HG03139 (cell line): Measurements from ENCODE around the gene CR1.
"Not testable (repeated sequence)": the region's sequence is repeated elsewhere in the genome, so short reads cannot be mapped to it uniquely, and the experiment has no call there.

Experiments
- ATAC-seq: cut with Tn5 transposase; IDR thresholded peaks from one replicate; pipeline ENCODE4 v1.9.1; 2021; ENCODE audit not compliant: unreplicated experiment

CR1 gene

GRCh38 chr1:207502726-207503125 lies 6.8 kb downstream of the CR1 start:
- no peak for ATAC-seq

- no peak for ATAC-seq
Measured at GRCh38 chr1:207503950-207504349, 8.0 kb downstream of the CR1 start.

- ATAC-seq, result no peak
Measured at GRCh38 chr1:207504438-207504837, 8.5 kb downstream of the CR1 start.

GRCh38 chr1:207510444-207510843 lies 14.5 kb downstream of the CR1 start:
- ATAC-seq, result no peak

- no peak for ATAC-seq
Measured at GRCh38 chr1:207514890-207515289, 18.9 kb downstream of the CR1 start.

- no peak for ATAC-seq
Measured at GRCh38 chr1:207516729-207517128, 20.8 kb downstream of the CR1 start.

- ATAC-seq, result no peak
Measured at GRCh38 chr1:207518608-207519236, 22.8 kb downstream of the CR1 start.

- ATAC-seq, result no peak
Measured at GRCh38 chr1:207519505-207520399, 23.8 kb downstream of the CR1 start.

GRCh38 chr1:207520400-207521345 lies 24.7 kb downstream of the CR1 start:
- ATAC-seq, result not testable (repeated sequence)

GRCh38 chr1:207525239-207525638 lies 29.3 kb downstream of the CR1 start:
- not testable (repeated sequence) for ATAC-seq

GRCh38 chr1:207528401-207528800 lies 32.4 kb downstream of the CR1 start:
- ATAC-seq, result not testable (repeated sequence)

- ATAC-seq, result not testable (repeated sequence)
Measured at GRCh38 chr1:207536263-207536662, 40.3 kb downstream of the CR1 start.

- not testable (repeated sequence) for ATAC-seq
Measured at GRCh38 chr1:207546677-207547357, 50.9 kb downstream of the CR1 start.

GRCh38 chr1:207554823-207555222 lies 58.9 kb downstream of the CR1 start:
- ATAC-seq, result not testable (repeated sequence)

- no peak for ATAC-seq
Measured at GRCh38 chr1:207565546-207566468, 69.8 kb downstream of the CR1 start.

- ATAC-seq, result not testable (repeated sequence)
Measured at GRCh38 chr1:207571926-207572325, 76.0 kb downstream of the CR1 start.

GRCh38 chr1:207573074-207573473 lies 77.1 kb downstream of the CR1 start:
- ATAC-seq, result not testable (repeated sequence)

- ATAC-seq, result not testable (repeated sequence)
Measured at GRCh38 chr1:207575381-207575780, 79.4 kb downstream of the CR1 start.

- no peak for ATAC-seq
Measured at GRCh38 chr1:207578796-207579435, 83.0 kb downstream of the CR1 start.
